ENCODE results near the gene EOLA2. TPM values are rescaled to one million over a fixed set of nuclear protein-coding genes. Genes with fewer than 3 reads are reported as not detected.
"Not testable (repeated sequence)": the region's sequence is repeated elsewhere in the genome, so short reads cannot be mapped to it uniquely, and the experiment has no call there.

EOLA2 gene
- polyA plus RNA-seq, 1 donor: 29.6 TPM

GRCh38 chrX:149937328-149937727 is 963 bp downstream of the EOLA2 start:
- DNase-seq: not testable (repeated sequence)

DNA sequence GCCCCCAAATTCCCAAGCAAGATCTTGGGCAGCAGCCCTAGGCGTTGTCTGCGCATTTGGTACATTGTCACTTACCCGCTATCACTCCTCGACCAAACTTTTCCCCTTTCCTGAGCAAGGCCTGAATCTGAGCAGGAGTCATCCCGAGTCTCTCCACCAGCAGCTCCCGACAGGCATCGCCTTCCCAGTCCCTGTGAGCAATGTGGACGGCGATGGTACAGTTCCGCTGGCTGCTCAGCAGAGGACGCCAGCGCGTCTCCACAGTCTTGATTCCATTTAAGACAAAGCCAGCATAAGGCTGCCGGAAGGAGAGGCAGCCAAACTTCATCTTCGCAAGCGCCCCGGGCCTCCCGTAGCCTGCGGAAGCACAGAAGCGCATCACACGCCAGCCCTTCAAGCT is 4.7 kb downstream of the EOLA2 start:
- DNase-seq: not testable (repeated sequence)

GRCh38 chrX:149932970-149933369 is 5.3 kb downstream of the EOLA2 start:
- DNase-seq: not testable (repeated sequence)

- not testable (repeated sequence) for DNase-seq
Observed at GRCh38 chrX:149932150-149932549, 6.1 kb downstream of the EOLA2 start.

GRCh38 chrX:149931355-149931754 is 6.9 kb downstream of the EOLA2 start:
- DNase-seq: not testable (repeated sequence)

GRCh38 chrX:149929400-149929799 is 8.9 kb downstream of the EOLA2 start, which contains the start of gene HSFX4:
TSS of gene HSFX4 (plus strand) at chrX:149929573. CDS start at chrX:149929645, 72 bp downstream.
- DNase-seq: not testable (repeated sequence)

- not testable (repeated sequence) for DNase-seq
Observed at GRCh38 chrX:149928635-149929034, 9.7 kb downstream of the EOLA2 start.

- DNase-seq: not testable (repeated sequence)
Observed at GRCh38 chrX:149927964-149928258, 10.4 kb downstream of the EOLA2 start.

DNA sequence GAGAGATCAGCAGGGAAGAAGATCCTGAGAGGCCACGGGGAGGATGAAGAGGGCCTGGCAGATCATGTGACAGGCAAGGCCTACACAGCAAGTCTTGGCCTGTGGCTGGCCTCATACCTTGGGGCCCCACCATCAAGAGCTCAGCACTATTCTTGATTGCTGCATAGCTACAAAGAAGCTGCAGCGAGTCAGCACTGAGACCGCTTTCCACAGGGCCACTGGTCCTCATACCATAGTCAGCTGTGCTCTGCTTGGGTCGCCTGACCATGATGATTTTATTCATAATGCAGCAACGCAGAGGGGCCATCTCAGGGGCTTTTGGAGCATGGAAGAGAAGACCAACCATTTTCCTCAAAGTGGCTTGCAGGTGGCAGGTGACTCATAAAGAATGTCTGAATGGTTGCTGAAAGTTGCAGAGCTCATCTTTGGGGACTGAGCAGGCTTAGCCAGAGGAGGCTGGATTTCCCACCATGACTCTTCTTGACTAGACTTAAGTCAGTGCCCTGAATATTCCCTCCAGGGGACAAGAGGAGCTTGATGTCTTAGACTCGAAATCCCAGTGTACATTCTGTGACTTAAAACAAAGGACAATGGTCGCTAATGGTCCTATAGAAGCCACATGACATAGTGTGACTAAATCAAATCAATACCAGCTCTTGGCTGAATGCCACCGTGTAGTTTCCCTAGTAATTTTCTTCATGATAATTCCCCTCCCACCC is 10.9 kb downstream of the EOLA2 start:
- not testable (repeated sequence) for DNase-seq

DNA sequence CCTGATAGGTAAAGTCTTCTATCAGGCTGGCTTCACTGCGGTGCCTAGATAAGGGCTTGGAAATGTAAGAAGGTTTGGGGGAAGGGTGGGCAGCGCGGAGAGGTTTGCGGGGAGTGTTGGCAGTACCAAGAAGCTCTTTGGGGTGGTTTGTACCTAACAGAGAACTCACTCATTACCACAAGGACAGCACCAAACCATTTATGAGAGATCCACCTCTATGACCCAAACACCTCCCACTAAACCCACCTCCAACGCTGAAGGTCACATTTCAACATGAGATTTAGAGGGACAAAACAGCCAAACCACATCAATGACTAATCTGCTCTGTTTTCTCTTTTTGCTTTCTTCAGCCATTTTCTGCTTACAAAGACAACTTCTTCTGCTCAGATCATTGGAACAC is 13.9 kb downstream of the EOLA2 start:
- DNase-seq: not testable (repeated sequence)

- not testable (repeated sequence) for DNase-seq
Observed at GRCh38 chrX:149923836-149924235, 14.5 kb downstream of the EOLA2 start.

GRCh38 chrX:149916745-149917392 is 21.4 kb downstream of the EOLA2 start:
- DNase-seq: no peak

DNA sequence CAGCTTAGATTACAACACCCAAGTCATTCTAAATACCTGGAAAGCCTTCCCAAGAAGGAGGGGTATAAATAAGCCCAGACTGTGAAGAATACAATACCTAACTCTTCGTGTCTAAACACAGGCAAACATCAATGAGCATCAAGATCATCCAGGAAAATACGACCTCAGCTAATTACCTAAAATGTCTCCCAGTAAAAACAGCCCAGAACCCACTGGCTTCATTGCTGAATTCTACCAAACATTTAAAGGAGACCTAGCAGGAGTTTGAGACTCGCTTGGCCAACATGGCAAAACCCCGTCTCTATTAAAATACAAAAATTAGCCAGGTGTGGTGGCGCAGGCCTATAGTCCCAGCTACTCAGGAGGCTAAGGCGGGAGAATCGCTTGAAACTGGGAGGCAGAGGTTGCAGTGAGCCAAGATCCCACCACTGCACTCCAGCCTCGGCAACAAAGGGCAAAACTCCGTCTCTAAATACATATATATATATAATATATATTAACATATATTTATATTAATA is 28.1 kb downstream of the EOLA2 start:
- DNase-seq: no peak

DNA sequence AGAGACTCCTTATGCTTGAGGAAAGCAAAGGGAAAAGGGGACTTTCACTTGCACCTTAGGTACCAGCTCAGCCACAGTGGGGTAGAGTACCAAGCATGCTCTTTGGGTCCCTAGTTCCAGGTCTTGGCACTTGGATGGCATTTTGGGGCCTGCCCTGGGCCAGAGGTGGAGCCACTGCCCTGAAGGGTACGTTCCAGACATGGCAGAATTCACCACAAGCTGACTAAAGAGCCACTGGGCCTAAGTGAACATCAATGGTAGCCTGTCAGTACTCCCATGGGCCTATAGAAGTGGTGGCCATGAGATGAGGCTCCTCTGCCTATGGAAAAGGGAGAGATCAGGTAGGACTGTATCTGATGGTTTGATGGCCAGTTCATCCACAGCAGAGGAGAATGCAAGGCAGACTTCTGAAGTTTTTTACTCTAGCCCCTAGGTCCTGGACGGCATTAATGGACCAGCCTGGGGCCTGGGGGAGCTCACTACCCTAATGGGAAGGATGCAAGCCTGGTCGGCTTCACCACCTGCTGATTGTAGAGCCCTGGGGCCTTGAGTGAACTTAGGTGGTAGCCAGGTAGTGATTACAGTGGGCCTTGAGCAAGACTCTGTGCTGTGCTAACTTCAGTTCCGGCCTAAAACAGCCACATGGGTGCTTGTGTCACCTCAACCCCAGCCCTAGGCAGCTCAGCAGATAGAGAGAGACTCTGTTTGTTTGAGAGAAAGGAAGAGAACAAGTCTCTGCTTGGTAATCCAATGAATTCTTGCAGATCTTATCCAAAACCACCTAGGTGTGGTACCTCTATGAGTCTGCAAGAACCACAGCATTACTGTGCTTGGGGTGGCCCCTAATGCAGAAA is 28.7 kb downstream of the EOLA2 start:
- DNase-seq: no peak

DNA sequence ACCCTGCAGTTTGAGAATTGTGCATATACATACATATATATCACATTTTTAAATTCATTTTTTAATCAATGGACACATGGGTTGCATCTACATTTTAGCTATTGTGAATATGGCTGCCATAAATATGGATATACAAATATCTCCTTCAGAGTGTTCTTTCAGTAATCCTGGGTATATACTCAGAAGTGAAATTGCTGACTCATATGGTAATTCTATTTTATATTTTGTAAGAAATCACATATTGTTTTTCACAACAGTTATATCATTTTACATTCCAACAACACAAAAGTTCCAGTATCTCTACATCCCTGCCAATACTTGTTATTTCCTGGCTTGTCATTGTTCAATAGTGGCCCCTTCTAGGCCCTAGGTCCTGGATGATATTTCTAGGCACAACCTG is 29.6 kb downstream of the EOLA2 start:
- DNase-seq: no peak

DNA sequence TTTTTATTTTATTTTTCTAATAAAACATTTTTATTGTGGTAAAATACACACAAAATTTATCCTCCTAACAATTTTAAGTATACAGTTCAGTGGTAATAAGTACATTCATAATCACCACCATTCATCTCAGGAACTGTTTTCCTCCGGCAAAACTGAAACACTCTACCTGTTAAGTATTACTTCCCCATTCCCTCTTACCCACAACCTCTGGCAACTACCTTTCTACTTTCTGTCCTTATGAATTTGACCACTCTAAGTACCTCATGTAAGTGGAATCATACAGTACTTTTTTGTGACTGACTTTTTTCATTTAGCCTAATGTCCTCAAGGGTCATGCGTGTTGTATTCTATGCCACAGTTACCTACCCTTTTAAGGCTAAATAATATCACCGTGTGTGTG is 30.0 kb downstream of the EOLA2 start:
- no peak for DNase-seq

GRCh38 chrX:149903889-149904748 is 34.2 kb downstream of the EOLA2 start:
- no peak for DNase-seq

- no peak for DNase-seq
Observed at GRCh38 chrX:149898554-149898953, 39.7 kb downstream of the EOLA2 start.

DNA sequence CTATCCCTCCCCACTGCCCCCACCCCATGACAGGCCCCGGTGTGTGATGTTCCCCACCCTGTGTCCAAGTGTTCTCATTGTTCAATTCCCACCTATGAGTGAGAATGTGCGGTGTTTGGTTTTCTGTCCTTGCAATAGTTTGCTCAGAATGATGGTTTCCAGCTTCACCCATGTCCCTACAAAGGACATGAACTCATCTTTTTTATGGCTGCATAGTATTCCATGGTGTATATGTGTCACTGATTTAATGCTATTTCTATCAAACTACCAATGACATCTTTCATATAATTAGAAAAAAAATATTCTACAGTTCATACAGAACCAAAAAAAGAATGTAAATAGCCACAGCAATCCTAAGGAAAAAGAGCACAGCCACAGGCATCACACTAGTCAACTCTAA is 47.5 kb downstream of the EOLA2 start:
- not testable (repeated sequence) for DNase-seq
